Activated CD4-positive, alpha-beta T cell treated with anti-CD3 and anti-CD28 coated beads, Interleukin-2, Interleukin-4, amounts not matched to agents 100 ng/mL and 50 ng/mL, durations not matched to agents 16 hours and 8 hours (primary cell): ENCODE results near the gene LAMB4.

Source experiments
- DNase-seq: peaks from one replicate; pipeline ENCODE4 v3.0.0-alpha.2; 2020; ENCODE audit warnings: low spot score

Gene LAMB4

GRCh38 chr7:108130261-108130660 is at the start of gene LAMB4:
Gene LAMB4, minus strand, starts transcription at chr7:108130361. Its CDS starts 7,197 bp downstream, at chr7:108123164.
- DNase-seq = no peak

DNA sequence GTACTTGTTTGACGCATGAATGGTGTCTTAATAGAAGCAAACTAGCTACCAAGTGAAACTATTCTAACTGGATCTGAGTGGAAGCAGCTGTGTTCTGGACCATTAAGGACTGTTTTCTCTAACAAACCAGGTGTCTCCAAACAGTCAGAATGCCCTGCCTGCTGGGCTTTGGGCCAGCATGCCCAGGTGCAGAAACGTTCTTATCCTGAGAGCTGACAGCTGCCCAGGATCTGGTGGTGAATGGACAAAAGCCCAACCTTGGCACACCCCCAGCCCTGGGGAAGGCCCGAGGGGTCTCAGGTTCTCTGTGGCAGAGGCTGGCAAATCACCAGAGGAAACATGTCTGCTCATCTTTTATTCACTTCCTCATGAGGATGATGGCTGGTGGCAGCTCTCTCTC is 48.2 kb upstream of the LAMB4 start:
- DNase-seq = no peak

DNA sequence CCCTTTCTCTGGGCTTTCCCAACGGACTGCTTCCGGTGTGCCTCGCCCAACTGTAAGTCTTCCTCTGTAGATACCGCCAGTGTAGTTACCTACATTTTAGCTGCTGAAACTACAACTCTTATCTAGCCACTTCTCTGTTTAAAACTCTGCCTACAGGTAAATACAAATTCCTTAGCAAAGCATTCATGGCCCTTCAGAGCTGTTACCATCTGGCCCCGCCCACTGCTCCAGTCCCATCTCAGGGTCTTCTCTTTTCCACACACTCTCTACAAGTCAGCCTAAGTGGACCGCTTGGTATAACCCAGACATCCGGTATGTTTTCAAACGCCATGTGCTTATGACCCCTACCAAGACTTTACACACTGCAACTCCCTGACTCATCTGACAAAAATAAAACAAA is 41.0 kb upstream of the LAMB4 start:
- no peak for DNase-seq

GRCh38 chr7:108170251-108170650 is 40.1 kb upstream of the LAMB4 start:
- DNase-seq = no peak

DNA sequence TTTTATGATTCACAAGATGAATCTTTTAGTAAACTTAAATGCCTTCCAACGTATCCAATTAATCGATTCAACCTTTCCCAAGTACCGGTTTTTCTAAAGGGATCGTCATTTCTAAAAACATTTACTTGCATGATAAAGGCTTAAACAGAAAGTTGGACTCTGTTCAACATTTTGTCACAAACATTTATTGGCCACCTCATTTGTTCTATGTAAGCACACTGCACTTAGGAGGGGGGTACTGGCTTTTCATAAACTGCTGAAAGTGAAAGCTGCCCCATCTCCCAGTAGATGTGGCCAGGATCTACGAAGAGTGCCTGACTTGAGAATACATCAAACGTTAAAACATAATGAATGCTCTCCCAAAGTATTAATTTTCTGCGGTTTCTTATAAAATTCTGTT is 37.3 kb upstream of the LAMB4 start:
- no peak for DNase-seq

DNA sequence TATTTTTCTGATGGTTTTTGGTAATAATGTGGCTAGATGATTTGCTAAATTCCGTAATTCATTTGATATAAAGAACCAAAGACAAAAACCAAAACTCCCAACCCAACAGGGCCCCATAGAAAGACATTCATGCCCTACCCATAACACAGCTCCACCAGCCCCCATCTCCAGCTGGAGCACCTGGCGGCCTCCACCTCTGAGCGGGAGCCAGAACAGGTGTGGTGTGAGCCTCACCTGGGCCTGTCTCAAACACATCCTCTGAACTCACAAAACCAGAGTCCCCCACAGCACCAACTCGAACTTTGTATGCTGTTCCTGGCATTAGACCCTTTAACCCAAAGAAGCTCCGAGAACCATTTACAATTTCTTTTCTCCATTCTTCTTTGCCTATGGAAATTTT is 36.5 kb upstream of the LAMB4 start:
- no peak for DNase-seq

- no peak for DNase-seq
Measured at GRCh38 chr7:108165723-108166122, 35.6 kb upstream of the LAMB4 start.

DNA sequence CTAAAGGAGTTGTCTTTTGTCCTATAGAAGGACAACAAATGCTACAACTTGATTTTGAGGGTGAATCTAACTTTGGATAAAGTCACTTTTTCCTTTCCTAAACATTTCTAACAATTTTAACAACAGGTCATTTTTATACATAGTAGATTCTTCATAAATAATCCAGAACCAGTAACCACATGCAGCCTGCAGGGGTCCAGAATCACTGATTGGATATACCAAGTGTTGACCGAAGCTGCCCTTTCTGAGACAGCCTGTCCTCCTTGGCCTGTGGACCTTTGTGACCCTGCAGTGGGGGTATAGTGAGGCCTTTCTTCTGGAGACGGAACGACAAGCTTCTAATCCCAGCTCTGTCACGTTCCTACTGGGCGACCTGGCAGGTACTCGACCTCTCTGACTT is 34.8 kb upstream of the LAMB4 start:
- no peak for DNase-seq

DNA sequence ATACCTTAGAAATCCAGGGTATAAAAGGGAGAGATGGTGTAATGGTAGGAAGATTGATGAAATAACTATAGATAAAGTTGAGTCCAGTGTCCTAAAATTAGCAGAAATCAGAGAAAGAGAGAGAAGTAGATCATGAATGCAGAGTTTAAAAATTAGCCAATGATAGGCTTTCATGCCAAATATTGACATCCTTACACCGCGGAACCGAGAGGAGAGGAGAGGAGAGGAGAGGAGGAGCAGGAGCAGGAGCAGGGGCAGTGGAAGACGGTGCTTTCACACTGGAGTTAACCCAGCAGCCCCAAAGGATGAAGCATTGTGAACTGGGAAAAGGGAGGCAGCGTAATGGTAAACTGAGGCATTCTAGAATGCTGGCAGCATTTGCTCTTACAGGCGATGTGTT is 34.2 kb upstream of the LAMB4 start:
- DNase-seq = no peak

- DNase-seq = no peak
Measured at GRCh38 chr7:108158776-108159175, 28.6 kb upstream of the LAMB4 start.

DNA sequence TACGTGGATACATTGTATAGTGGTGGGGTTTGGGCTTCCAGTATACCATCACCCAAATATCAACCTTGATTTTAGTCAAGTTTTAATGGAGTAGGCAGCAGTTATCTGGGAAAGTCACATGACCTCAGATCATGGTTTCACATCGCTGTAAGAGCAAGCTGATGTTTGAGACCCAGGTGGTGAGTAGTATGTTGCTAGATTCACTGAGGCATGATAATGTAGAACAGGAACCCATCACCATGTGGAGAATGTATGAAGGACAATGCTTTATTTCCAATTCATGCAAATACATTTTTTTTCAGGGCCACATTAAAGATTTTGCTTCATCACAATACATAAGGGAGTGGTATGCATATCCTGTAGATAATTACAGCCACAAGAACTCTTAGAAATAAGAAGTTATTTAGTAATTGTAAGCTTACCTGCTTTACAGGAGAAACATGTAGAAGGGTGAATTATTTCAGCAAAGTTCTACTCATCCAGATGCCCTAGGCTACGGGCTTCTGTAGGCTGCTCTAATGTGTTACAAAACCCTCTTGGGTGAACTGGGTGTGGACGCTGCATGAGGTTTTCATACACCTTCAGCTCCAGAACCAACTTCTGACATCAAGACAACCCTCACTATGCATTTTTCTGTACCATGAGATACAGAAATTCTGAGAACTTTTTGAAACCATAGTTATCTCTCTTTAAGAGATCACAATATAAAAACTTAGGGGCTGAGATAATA is 27.6 kb upstream of the LAMB4 start:
- DNase-seq = no peak

- DNase-seq = no peak
Measured at GRCh38 chr7:108156897-108157605, 26.9 kb upstream of the LAMB4 start.

DNA sequence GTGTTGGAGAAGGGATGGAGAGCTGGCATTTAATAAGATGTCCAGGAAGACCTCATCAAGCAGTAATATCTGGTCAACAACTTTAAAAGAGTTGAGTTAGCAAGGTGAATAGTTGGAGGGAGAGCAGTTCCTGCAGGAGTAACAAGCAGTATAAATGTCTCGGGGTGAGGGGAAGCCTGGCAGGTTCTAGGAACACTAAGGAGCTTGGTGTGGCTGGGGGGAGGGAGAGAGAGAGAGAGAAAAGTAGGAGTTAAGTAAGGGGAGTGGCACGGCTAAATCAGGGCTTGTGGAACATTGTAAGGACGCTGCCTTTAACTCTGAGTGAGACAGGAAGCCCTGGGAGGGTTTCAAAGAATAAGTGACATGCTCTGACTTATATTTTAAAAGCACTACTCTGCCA is 22.0 kb upstream of the LAMB4 start:
- DNase-seq = no peak

GRCh38 chr7:108149908-108150307 is 19.7 kb upstream of the LAMB4 start:
- DNase-seq = no peak

- no peak for DNase-seq
Measured at GRCh38 chr7:108149119-108149518, 19.0 kb upstream of the LAMB4 start.

GRCh38 chr7:108147031-108147563 is 16.9 kb upstream of the LAMB4 start:
- no peak for DNase-seq

- DNase-seq = peak; percentile 54
Measured at GRCh38 chr7:108146070-108146842, 16.1 kb upstream of the LAMB4 start.

DNA sequence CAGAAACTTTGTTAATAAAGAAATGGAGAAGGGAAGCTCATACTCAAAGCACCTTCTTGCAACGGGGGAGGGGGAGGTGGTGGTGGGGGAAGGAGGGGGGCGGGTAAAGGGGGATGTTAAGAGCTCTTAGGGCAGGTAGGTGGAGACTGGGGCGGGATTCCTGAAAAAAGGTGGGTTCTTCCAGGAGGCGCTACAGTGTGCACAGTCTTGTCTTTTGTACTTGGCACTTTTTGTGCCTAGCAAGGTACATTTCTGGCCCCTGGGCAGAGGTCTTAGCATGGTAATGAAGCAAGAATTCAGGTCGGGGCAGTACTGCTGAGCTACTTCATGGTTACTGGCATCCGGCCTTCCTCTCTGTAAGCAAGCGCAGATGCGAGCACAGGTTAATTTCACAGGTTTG is 15.2 kb upstream of the LAMB4 start:
- DNase-seq = no peak

GRCh38 chr7:108144931-108145330 is 14.8 kb upstream of the LAMB4 start:
- no peak for DNase-seq

DNA sequence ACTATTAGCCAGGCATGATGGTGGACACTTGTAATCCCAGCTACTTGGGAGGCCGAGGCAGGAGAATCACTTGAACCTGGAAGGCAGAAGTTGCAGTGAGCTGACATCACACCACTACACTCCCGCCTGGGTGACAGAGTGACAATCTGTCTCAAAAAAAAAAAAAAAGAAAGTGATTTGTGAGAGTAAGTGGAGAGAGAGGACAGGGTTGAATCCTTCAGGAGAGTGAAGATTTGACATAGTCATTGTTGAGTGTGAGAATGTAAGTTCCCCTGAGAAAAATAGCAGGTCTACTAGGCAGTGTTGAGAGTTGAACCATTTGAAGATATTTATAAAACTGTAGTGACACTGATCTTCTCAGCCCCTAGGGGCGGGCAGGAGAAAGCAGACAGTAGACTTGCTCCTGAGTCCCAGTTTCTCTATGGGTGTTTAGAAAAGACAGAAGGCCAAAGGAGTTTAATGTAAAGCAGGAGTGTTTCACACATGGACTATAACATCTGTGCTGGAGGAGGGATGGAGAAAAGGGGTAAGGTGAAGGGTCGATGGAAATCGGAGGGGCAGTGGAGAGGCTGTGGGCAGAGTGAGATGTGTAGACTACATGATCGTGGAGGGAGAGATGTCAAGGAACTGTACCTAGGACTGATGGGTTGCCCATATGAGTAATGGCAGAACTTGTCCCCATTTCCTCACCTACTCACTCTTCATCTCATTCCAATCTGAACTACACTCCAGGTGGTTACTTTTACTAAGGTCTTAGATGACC is 13.7 kb upstream of the LAMB4 start:
- DNase-seq = no peak

DNA sequence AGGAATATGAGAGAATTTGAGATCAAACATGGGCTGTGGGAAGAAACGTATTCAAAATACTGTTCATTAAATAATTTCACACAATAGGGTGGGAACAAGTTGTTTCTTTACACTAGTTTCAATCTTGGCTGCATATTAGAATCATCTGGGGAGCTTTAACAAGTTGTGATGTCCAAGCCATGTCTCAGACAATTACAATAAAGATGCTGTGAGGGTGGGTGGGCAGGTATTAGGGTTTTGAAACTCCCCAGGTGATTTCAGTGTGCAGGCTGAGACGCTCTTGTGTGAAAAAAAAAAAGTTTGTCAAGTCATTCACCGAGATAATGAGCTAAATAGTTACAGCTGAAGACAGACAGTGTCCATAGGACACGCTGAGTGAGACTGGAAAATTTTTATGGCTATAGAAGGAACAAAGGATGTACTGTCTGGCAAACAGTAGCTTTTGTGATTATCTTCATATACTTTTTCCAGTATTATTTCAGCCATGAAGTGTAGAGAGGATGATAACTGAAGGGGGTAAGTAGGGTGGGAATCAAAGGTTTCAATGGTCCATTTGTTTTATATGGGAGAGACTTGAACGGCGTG is 12.6 kb upstream of the LAMB4 start:
- no peak for DNase-seq

- DNase-seq = no peak
Measured at GRCh38 chr7:108142180-108142579, 12.0 kb upstream of the LAMB4 start.
